Activated T-cell treated with anti-CD3 and anti-CD28 coated beads, Interleukin-2, amount 50 U/mL, for 4 hours (primary cell): ENCODE measurements around the gene STXBP4. TPM values are rescaled to one million over a fixed set of nuclear protein-coding genes. Genes with fewer than 3 reads are reported as not detected.

Experiments used
- ATAC-seq, 2 donors: fragments of 200-7000 bp; cut with Tn5 transposase; one replicate each; pipeline ENCODE4 v1.10.0; 2021
- DNase-seq: peaks from one replicate; pipeline ENCODE4 v3.0.0-alpha.2; 2020
- H3K27me3 Mint-ChIP-seq: one replicate; pipeline ENCODE4 v1.8.0; 2021; ENCODE audit warnings: low read depth, mixed read lengths
- H3K36me3 Mint-ChIP-seq: one replicate; pipeline ENCODE4 v1.8.0; 2022; ENCODE audit warnings: mixed read lengths; ENCODE audit not compliant: insufficient read depth
- H3K4me1 Mint-ChIP-seq: one replicate; pipeline ENCODE4 v1.8.0; 2021; ENCODE audit warnings: low read depth, mixed read lengths
- H3K4me3 Mint-ChIP-seq: one replicate; pipeline ENCODE4 v1.8.0; 2021; ENCODE audit warnings: mild to moderate bottlenecking, moderate library complexity, mixed read lengths
- H3K9me3 Mint-ChIP-seq: one replicate; pipeline ENCODE4 v1.8.0; 2021; ENCODE audit warnings: mixed read lengths
- total RNA-seq, 3 donors: library from RNA; stranded (reverse); gene quantifications; one replicate each; pipeline ENCODE4 v1.2.1, GENCODE V29; 2021

Gene STXBP4
- total RNA-seq, 3 donors from 2014 or later, result 5.1 to 8.1 (median 5.3) TPM

GRCh38 chr17:55168958-55169687 is 200.6 kb downstream of the STXBP4 start:
- H3K9me3 Mint-ChIP-seq, result peaks cover 4% of the 10 kb centered on the region
- ATAC-seq (no peak), DNase-seq (no peak)
- H3K36me3 Mint-ChIP-seq, result peaks cover 4% of the 10 kb centered on the region
- H3K4me3 Mint-ChIP-seq, result no peak overlapping the region
- H3K27me3 Mint-ChIP-seq, result no peaks in the 10 kb centered on the region
- no peaks in the 10 kb centered on the region for H3K4me1 Mint-ChIP-seq

GRCh38 chr17:55171634-55172328 is 203.2 kb downstream of the STXBP4 start:
- Mint-ChIP-seq H3K36me3 (peaks cover 7% of the 10 kb centered on the region), H3K27me3 (no peaks in the 10 kb centered on the region), H3K9me3 (peaks cover 13% of the 10 kb centered on the region), H3K4me3 (no peak overlapping the region), H3K4me1 (peaks cover 3% of the 10 kb centered on the region)
- no peak for ATAC-seq
- no peak for DNase-seq

- no peak for ATAC-seq
- Mint-ChIP-seq H3K27me3 (no peaks in the 10 kb centered on the region), H3K9me3 (peaks cover 13% of the 10 kb centered on the region), H3K36me3 (peaks cover 7% of the 10 kb centered on the region), H3K4me3 (no peak overlapping the region), H3K4me1 (peaks cover 3% of the 10 kb centered on the region)
- no peak for DNase-seq
These were observed 204.0 kb downstream of the STXBP4 start for GRCh38 chr17:55172612-55173011.

GRCh38 chr17:55174133-55174532 is 205.6 kb downstream of the STXBP4 start:
- no peaks in the 10 kb centered on the region for H3K27me3 Mint-ChIP-seq
- peaks cover 3% of the 10 kb centered on the region for H3K4me1 Mint-ChIP-seq
- peaks cover 7% of the 10 kb centered on the region for H3K36me3 Mint-ChIP-seq
- DNase-seq (no peak), ATAC-seq (no peak)
- H3K9me3 Mint-ChIP-seq, result peaks cover 13% of the 10 kb centered on the region
- H3K4me3 Mint-ChIP-seq, result no peak overlapping the region

GRCh38 chr17:55175788-55176427 is 207.3 kb downstream of the STXBP4 start:
- peaks cover 13% of the 10 kb centered on the region for H3K9me3 Mint-ChIP-seq
- H3K4me1 Mint-ChIP-seq, result peaks cover 3% of the 10 kb centered on the region
- no peak for DNase-seq
- ATAC-seq, result no peak
- no peak overlapping the region for H3K4me3 Mint-ChIP-seq
- H3K36me3 Mint-ChIP-seq, result peaks cover 7% of the 10 kb centered on the region
- no peaks in the 10 kb centered on the region for H3K27me3 Mint-ChIP-seq

DNA sequence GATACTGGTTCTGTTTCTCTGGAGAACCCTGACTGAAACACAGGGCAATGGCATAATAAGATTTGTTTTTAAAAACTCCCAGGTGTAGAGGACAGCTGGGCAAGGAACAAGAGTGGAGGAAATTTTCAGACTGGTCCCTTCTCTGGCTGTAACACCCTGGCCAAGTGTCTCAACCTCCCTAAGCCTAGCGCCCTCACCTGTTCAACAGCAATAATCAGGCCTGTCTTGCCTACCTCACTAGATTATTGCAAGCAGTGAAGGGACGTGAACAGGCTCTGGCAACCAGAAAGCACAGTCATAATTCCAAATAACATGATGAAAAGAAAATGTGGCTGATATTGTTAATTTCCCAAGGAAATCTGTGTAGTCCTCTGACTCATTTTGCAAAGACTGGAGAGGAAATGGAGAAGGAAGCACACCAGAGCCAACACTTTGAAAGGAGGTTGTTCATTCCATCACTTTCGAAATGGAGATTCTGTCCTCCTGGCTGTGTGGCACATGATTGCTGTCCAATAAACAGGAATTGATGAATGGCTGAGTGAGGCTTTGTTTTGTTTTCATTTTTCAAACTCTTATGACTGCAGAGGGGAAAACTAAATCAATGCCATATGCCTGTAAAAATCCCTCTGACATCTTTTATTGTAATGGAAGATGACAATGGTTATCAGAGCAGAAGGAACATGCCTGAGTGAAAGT is 208.7 kb downstream of the STXBP4 start:
- Mint-ChIP-seq H3K27me3 (no peaks in the 10 kb centered on the region), H3K4me1 (peaks cover 3% of the 10 kb centered on the region), H3K36me3 (peaks cover 7% of the 10 kb centered on the region), H3K9me3 (peaks cover 17% of the 10 kb centered on the region), H3K4me3 (no peak overlapping the region)
- DNase-seq (no peak), ATAC-seq (no peak)

GRCh38 chr17:55177855-55178217 is 209.3 kb downstream of the STXBP4 start:
- no peak for ATAC-seq
- H3K36me3 Mint-ChIP-seq, result peaks cover 7% of the 10 kb centered on the region

DNA sequence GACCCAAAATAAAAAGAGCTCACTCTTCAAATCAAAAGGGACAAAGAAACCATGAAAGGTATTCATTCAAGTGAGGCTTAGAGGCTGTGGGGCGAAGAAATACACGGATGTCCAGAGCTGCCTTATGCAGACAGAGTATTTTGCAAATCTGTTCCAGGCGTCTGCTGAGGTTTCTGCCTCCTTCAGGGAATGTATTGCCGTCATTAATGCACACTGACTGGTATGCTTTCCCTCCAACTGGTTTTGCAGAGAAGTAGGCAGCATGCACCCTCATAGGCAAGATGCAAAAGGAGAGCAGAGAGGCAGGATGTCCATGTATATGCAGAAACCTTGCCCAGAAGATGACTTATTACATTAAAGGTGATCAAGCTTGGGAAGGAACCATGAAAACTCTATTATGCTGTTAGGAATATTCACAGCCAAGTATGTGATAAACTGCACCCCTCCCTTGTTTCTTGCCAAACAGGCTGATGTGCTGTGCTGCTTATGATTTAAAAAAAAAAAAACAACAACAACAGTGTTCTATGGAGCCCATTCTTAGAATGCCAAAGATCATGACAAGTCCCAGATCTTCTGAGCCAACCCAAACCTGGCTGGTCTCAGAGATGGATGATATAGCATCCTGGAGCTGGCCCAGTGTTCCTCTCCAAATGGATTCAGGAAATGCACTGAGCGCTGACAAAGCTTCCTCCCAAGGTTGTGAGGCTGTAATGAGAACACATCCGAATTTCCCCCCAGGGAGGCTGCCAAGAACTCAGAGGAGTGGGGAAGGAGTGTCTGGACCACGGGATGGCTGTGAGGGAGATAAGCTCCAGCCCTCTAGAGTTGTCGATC is 218.6 kb downstream of the STXBP4 start:
- Mint-ChIP-seq H3K9me3 (peaks cover 6% of the 10 kb centered on the region), H3K4me3 (no peak overlapping the region), H3K36me3 (no peaks in the 10 kb centered on the region), H3K27me3 (peaks cover 2% of the 10 kb centered on the region), H3K4me1 (no peaks in the 10 kb centered on the region)
- no peak for ATAC-seq
- no peak for DNase-seq

More at GRCh38 chr17:55177855-55178217, 209.3 kb downstream of the STXBP4 start:
- Mint-ChIP-seq H3K27me3 (no peaks in the 10 kb centered on the region), H3K4me3 (no peak overlapping the region), H3K9me3 (peaks cover 22% of the 10 kb centered on the region), H3K4me1 (peaks cover 3% of the 10 kb centered on the region)
- DNase-seq, result no peak

- Mint-ChIP-seq H3K4me1 (no peaks in the 10 kb centered on the region), H3K4me3 (no peak overlapping the region), H3K36me3 (no peaks in the 10 kb centered on the region), H3K9me3 (no peaks in the 10 kb centered on the region), H3K27me3 (peaks cover 2% of the 10 kb centered on the region)
- DNase-seq, result no peak
- no peak for ATAC-seq
These were observed 222.2 kb downstream of the STXBP4 start for GRCh38 chr17:55190748-55191147.

GRCh38 chr17:55198690-55199370 is 230.3 kb downstream of the STXBP4 start:
- Mint-ChIP-seq H3K4me1 (peaks cover 1% of the 10 kb centered on the region), H3K36me3 (no peaks in the 10 kb centered on the region), H3K4me3 (no peak overlapping the region), H3K27me3 (peaks cover 9% of the 10 kb centered on the region), H3K9me3 (peaks cover 3% of the 10 kb centered on the region)
- ATAC-seq (no peak), DNase-seq (no peak)

- Mint-ChIP-seq H3K27me3 (peaks cover 9% of the 10 kb centered on the region), H3K9me3 (peaks cover 9% of the 10 kb centered on the region), H3K4me1 (peaks cover 1% of the 10 kb centered on the region), H3K36me3 (no peaks in the 10 kb centered on the region), H3K4me3 (no peak overlapping the region)
- ATAC-seq (no peak), DNase-seq (no peak)
These were observed 232.3 kb downstream of the STXBP4 start for GRCh38 chr17:55200904-55201303.

DNA sequence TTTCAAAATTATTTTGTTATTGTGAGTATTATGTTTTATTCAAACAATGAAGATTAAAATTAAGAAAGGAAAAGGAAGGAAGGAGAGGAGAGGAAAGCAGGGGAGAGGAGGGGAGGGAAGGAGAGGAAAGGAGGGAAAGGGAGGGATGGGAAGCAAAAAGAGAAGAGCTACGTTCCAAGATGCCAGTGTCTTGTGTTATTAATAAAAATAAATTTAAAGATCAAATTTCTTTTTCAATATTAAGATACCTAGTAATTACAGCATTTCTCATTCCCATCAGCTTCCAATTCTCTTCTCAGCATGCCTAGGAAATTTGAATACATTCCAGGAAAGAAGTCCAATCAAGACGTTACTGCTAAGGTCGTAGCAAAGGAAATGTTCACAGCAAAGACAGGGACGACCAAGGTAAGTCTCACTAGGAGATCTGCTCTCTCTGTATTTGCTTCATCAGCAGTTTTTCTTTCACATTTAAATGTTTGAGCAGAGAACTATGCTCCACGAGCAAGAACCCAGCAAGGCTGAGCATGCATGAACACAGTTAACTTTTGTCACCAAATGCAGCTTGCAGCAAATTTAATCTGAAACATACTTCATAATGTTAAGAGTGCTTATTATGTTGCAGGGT is 232.9 kb downstream of the STXBP4 start:
- Mint-ChIP-seq H3K4me3 (no peak overlapping the region), H3K4me1 (peaks cover 1% of the 10 kb centered on the region), H3K36me3 (no peaks in the 10 kb centered on the region), H3K9me3 (peaks cover 9% of the 10 kb centered on the region), H3K27me3 (peaks cover 9% of the 10 kb centered on the region)
- no peak for DNase-seq
- ATAC-seq, result no peak

GRCh38 chr17:55202896-55203295 is 234.3 kb downstream of the STXBP4 start:
- no peak overlapping the region for H3K4me3 Mint-ChIP-seq
- peaks cover 9% of the 10 kb centered on the region for H3K9me3 Mint-ChIP-seq
- H3K36me3 Mint-ChIP-seq, result no peaks in the 10 kb centered on the region
- ATAC-seq, result no peak
- no peak for DNase-seq
- H3K27me3 Mint-ChIP-seq, result peaks cover 2% of the 10 kb centered on the region
- peaks cover 1% of the 10 kb centered on the region for H3K4me1 Mint-ChIP-seq
